Measurements from ENCODE around the gene CRYZ.

Gene CRYZ

DNA sequence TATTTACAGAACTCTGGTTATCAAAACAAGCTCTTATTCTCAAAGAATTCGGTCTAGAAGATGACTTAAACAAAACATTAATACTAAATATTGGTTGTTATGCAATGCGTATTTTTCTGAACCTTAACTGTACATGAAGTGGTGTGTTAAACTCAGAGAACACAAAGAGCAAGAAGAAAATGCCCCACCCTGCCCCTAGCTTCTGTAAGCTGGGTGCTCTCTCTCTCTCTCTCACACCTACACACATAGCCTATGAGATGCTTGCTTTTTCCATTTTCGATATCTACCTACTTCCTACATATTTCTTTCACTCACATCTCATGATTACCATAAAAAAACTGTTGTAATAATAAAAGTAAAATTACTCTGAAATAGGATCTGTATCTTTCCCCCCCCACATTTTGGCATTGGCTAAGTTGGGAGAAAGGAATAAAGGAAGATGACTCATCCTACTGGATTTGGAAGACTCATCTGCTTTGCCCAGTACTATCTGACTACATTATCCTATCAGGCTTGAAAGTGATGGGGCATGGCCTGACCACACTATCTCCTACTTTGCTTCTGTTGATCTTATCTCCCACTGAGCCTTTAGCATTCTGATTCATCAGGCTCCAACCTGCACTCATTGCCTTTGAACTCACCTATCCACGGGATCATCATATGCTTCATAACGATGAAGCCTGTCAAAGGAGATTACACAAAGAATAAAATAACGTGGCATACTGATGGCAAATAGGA, 2.9 kb downstream of the CRYZ start:
- no peak for DNase-seq

DNA sequence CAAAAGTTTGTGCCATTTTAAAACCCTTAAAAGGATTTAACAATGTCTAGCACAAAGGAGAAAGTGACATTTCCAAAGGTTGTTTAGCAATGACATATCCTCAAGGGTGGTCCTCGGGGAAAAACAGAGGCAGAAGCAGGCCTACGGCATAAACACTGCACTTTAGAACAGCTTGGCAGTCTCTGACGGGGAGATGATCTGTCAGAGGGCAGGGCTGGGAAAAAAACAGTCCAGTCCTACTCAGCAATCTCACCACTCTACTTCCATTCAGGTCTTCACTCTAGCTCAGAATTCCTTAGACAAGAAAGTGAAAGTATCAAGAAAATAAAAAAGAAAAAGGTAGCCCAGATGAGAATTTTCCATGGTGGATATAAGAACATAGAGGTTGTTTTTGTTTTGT, 4.1 kb downstream of the CRYZ start:
- DNase-seq, result no peak

DNA sequence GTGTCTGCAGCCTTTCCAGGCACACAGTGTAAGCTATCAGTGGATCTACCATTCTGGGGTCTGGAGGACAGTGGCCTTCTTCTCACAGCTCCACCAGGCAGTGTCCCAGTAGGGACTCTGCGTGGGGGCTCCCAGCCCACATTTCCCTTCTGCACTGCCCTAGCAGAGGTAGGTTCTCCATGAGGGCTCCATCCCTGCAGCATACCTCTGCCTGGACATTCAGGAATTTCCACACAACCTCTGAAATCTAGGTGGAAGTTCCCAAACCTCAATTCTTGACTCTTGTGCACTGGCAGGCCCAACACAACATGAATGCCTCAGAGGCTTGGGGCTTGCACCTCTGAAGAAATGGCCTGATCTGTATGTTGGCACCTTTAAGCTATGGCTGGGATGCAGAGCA, 6.8 kb downstream of the CRYZ start:
- DNase-seq, result no peak

DNA sequence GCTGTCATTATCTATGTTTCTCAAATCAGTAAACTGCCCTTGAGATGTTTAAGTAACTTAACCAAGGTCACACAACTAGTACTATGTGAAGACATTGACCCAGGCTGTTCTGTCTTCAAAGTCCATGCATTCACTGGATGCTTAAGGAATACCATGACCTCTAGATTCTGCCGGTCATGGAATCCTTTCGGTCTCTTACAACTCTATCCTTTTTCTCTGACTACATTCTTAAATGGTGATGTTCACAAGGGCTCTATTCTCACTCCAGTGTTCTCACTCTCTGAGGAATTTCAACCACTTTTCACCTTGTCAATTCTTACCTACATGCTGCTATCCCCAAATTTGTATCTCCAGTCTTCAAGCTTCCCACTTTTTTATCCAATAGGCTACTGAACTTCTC, 15.2 kb downstream of the CRYZ start:
- DNase-seq, result no peak

DNA sequence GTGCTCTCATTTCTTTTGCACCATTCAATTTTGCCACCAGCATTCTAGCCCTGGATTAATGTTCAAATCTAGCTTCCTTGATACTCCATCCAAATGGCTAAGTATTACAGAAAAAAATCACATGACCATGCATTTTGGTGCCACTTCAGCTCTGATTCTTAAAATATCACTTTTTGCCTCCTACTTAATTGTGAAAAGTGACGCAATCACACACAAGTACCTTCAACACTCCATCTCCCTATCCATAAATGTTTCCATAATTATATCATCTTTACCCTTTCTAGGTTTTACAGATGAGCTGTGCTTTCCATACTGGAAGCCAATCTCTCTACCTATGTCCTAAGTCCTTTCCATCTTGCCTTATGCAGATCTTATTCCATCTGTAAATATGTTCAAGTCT, 16.0 kb downstream of the CRYZ start:
- no peak for DNase-seq

DNA sequence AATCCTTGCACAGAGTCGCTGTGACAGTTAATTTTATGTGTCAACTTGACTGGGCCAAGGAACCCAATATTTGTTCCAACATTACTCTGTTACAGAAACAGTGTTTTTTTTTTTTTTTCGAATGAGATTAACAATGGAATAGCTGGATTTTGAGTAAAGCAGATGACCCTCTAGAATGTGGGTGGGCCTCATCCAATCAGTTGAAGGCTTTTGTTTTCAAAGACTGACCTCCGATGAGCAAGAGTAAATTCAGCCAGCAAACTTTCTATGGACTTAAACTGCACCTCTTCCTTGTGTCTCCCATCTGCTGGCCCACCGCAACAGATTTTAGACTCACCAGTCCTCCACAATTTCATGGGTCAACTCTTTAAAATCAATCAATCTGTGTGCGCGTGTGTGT, 17.0 kb downstream of the CRYZ start:
- no peak for DNase-seq

DNA sequence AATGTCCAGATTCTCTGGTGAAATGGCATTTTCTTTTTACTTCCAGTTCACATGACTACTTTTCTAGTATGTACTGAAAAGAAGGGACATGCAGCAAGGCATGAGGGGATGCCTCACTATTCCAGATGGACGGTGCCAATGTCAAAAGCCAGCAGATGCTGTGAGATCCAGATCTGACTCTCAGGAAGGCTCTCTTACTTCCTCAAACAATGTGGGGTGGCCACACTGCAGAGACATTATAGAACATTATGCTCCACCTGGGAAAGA, 17.7 kb downstream of the CRYZ start:
- no peak for DNase-seq

DNA sequence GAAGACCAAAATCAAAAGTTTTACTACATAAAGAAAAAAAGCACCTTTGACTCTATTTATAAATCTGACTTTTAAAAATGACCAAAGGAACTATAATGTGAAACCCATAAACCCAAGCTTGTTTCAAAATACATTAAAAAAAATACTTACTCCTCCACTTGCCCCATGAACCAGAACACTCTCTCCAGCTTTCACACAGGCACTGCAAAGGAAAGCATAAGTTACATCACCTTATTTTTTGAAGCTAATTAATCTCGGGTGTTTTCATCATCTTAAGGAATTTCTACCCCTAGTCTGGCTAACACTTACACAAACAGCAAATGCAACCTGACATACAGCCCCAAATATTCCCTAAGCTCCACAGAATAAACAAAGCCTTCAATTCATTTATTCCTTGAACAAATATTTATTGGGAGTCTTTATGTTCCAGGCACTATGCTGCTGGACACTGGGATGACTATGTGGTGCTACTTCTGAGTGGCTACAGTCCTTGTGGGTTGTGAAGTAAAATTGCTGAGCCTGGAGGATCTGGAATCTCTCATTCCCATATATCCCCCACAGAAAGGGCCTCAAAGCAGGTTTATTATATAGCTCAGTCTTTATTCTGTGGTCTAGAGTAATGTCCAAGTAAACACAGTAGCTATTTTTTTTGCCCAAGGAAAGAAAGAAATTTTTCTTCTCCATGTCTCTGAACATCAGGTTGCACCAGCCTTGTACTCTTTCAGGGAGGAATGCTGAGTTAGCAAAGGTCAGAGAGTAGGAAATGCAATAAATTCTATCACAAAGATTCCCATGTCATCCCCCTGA, 18.2 kb downstream of the CRYZ start:
- DNase-seq, result no peak

DNA sequence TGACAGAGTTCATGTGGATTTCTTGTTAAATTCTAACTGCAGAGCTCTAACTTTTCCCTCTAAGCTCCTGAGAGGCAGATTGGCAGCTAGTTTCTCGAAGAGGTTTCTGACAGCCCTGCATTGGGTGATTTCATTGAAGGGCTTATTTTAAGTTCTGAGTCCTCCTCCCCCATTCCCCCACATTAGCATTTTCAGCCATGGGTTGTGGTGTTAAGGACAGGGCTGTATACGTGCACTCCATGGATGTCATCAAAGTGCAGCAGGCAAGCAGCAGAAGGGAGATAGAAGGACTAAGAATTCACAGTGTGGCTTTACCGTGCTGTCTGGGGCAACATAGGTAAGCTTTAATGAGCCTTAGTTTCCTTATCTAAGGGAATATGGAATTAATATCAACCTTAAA, 19.0 kb downstream of the CRYZ start:
- no peak for DNase-seq

DNA sequence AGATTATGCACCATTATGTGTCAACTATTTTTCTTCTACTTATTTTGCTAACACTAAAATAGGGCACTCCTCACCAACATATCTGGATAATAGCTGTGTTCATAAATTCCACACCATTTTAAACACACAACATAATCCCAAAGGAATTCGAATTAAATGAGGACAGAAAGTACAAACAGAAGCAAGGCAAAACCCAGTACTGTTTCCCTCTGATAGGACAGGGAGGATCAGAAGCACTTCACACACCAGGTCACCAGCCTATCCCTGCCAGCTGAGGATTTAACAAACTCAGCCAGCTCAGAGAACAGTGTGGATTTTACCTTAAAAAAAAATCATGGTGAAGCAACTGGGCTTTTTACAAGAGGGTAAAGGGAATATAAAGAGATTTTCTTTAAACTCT, 20.0 kb downstream of the CRYZ start:
- no peak for DNase-seq

DNA sequence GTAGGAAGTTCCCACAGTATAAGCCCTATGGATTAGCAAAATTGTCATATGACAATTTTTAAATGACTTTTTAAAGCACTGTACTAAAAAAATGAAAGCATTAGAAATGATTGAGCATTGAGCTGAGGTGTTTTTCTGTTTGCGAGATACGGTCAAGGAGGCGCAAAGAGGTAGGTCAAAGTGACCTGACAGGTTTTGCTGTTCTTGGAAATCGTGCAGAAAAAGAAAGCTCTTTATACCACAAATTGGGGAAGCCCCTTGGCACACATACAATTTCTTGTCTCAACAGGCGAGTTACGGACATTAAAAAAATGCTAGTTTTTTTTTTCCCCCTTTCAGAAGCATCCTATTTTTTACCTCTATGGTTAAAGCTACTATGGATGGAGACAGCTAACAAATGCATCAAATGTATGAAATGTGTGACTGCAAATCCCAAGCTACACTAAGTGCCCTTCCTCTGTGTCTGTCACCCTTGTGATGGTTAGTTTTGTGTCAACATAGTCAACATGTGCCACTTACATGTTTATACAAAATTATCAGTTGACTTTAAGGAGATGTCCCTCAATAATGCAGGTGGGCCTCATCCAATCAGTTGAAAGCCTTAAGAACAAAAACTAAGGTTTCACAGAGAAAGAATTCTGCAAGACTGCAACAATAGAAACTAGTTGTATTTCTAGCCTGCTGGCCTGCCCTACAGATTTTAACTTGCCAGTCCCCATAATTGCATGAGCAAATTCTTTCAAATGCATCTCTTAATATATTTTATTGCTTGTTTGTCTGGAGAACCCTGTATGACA, 29.3 kb downstream of the CRYZ start:
- DNase-seq, result no peak

DNA sequence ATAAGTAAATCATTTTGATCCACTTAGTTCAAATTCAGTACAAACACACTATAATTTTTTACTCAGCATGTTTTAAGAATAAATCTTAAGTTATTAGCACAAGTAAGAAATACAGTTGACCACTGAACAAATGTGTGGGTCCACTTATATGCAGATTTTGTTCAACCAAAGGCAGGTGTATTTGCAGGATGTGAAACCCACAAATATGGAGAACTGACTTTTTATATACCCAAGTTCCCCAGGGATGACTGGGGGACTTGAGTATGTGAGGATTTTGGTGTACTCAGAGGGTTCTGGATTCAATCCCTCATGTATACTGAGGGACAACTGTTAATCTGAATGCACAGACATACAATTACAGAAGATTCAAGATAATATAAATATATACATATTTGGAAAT, 33.5 kb downstream of the CRYZ start:
- no peak for DNase-seq

DNA sequence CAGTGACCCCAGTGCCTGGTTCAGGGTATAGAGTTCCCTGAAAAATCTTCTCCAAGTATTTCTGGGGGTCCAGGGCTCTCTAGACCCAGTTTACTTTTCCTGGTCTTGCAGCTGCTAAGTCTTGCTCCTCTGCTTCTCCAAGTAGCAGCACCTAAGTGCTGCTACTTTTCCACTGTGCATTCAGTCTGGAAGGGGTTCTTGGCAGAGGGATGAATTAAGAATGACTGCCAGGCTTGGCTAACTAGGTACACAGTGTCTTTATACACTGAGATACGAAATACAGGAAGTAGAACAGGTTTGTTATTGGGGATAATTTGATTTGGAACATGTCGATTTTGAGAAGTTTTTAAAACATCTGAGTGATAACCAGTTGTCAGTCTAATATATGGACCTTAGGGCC, 35.0 kb downstream of the CRYZ start:
- no peak for DNase-seq

DNA sequence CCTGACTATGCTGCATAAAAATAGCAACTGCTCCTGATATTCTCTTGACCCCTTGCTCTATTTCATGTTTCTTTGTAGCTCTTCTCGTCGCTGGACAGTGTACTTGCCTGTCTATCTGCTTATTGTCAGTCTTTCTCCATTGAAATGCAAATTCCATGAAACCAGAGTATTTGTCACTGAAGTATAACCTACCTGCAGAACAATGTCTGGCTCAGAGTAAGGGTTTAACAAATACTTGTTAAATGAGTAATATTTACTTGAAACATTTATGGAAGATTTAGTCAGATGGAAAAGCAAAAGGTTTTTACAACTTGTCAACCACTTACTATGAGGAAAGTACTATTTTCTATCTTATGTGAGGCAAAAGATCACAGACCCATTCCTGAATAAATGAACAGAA, 39.4 kb downstream of the CRYZ start:
- DNase-seq, result no peak

DNA sequence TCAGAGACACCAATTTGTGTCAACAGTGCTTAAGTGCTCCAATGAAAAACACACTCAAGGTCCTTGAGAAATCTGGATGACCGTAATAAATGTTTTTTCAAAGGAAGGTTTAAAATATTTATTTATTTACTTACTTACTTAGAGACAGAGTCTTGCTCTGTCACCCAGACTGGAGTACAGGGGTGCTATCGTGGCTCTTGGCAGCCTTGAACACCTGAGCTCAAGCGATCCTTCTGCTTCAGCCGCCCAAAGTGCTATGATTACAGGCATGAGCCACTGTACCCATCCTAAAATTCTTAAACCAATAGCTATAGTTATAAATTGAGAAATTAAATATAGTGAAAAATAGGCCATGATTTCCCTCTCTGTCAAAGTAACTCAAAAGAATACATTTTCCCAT, 41.9 kb downstream of the CRYZ start:
- DNase-seq, result no peak

DNA sequence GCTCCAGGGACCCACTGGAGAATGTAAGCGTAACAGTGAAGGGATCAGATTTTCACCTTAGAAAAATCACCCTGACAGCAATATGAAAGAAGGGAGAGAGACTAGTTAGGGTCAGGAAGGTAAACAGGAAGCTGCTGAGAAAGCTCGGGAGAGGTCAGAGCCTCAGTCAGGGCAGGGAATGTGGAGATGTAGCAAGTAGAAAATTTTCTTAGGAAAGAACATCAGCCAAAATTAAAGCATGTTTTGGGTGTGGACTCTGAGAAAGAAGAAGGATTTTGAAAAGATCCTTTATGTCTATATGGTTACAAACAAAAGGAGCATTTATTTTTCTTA, 42.5 kb downstream of the CRYZ start:
- DNase-seq, result no peak

DNA sequence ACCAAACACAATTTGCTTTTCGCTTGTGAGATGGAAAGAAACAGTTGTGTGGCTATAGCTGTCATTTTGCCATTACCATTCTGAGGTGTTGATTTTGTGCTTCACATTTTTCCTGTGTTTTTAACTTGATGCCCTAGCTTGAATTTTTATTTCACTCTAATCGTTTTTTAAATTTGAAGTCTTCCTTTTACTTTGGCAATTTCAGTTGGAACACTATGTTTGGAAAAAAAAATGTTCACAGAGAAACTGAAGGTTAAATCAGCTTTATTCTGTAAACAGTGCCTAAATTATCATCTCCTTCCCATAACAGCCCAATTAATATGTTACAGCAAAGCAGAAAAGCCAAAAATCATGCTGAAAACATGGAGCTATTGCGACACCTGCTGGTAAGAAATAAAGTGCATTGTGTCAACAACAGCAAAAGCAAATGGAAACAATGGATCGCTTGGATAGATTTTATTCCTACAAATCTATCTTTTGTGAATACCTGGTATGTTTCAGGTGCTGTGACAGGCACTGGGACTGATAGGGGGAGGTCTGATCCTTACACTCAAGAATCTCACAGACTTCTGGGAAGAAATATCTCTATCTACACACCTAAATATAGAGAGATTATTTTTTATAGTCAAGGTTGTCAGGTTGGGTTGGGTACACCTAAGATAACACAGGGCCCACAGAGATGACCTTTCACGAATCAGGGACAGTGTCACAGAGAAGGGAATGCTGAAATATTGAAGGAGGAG, 43.1 kb downstream of the CRYZ start:
- peak; percentile 47 for DNase-seq

DNA sequence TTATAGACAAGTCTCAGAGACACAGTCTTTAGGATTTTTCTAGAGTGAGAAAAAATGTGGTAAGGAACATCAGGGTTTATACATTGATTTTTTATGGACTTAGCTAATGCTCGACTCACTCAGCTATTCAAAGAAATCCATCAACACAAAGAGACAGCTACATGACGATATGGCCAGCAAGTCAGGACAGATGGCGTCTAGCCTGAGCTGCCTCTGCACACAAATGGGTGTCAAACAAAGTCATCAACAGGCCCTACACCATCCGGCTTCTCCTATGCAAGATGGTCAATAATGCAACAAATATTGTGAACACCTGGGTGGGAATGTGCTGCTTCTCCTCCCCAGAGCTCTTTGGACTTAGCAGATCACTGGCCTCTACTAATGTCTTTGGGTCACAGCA, 45.9 kb downstream of the CRYZ start:
- no peak for DNase-seq

DNA sequence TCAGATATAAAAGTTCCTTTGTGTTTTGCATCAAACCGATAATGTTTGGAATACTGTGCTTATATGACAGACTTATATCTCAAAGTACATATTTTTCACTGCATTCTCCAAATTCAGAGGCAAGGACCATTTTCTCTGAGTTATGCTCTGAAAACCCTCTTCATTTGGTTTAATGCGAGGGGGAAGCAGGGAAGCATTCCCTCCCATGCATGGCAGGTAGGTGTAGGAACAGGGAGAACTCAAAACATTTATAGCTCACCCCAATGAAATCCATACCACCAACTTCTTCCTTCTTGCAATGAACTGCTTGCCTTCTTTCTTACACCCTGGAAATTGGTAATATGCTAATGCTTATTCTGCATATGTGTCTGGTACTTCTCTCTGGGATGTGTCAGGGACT, 48.5 kb downstream of the CRYZ start:
- DNase-seq, result no peak

DNA sequence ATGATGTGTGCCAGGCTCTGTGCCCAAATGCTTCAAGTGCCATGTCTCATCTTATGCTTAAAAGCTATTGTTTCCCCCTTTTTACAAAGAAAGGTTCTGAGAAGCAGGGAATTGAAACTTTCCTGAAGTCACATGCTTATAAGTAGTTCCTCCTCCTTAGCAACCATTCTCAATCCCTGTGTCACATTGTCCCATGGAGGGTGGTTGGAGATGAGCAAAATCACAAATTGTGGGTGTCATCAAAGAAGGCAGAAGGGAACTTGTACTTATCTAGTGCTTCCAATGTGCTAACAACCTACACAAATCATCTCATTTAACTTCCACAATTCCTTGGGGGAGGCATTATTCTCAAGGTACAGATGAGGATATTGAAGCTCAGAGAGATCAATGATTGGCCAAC, 49.2 kb downstream of the CRYZ start:
- no peak for DNase-seq

DNA sequence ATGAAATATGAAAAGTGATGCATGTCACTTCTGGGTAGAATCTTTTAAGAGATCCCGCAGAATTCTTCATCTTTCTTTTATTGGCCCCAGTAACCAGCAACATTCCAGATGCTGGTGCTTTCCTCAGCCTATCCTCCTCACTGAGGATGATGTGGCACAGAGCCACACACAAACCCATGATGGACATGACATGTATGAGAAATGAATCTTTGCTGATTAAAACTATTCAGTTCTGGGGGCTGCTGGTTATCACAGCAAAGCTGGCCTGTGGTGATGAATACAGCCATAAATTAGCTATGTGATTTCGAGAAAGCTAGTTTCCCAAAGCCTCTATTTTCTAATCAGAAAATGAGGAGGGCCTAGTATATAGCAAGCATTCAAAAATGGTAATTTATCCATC, 51.0 kb downstream of the CRYZ start:
- no peak for DNase-seq

DNA sequence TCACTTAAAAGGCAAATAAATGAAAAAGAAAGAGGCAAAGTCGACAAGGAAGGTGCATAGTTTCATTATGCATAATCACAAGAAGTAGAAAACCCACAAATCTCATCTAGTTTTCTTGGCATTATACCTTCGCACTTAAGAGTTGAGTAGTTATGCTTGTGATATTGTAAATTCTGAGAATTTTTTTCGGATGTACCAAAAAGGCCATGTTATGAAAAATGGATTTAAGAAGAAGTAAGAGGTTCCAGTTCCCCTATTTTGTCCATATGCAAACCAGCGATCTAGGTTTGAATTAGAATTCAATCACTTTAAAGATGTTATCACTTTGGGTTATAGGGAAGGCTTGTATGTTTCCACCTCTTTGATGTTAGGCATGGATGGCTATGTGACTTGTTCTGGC, 51.4 kb downstream of the CRYZ start:
- no peak for DNase-seq

DNA sequence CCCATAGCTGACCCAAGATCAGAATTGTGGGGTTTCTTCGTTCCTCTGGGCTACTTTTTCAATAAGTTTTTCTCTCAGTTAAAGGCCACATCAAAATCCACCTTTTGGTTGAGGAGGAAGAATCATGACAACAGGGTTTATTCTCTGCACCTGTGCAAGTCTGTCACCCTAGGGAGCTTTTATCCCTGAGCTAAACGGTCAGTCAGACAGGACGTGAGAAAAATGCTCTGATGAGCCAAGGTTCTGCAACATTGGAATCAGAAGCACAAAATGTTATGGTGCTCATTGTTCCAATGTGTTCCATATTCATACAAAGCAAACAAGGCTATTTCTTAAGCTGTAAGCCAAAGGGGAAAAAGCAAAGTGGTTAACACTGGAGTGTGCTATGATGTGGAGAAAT, 51.8 kb downstream of the CRYZ start:
- no peak for DNase-seq

DNA sequence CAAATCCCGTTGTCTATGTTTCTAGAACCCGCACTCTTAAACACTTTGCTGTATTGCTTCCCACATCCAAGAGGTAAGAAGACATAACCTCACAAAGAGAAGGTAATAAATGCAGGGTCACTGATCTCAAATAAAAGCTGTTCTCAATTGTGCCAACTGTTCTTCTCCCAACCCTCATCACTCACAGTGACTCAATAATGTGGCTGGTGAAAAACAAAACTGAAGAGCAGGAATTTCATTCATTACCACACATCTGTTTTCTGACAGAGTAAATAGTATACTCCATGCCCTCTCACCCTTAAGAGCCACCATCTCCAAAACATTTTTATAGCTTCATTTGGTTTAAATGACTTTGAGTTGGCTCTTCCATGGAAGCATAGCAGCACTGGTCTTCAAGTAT, 53.0 kb downstream of the CRYZ start:
- no peak for DNase-seq
